Natural killer cell (primary cell): ENCODE results near the gene IL4I1. TPM values are rescaled to one million over a fixed set of nuclear protein-coding genes. Genes with fewer than 3 reads are reported as not detected.
A peak's percentile ranks its signal among the peaks of the same experiment; 100 is the strongest.

Experiments used
- ATAC-seq, 3 donors: fragments of 150-1000 bp in 2 of 3; fragments of 200-7000 bp in 1 of 3; cut with Tn5 transposase; 1 replicate in 1 of 3; 2 replicates in 2 of 3; pipeline ENCODE4 v1.10.0; 2021; ENCODE audit warnings: mild to moderate bottlenecking in 2 of 3, moderate library complexity in 2 of 3
- DNase-seq, 2 donors: peaks; one replicate each; pipeline versions ENCODE4 v3.0.0 to v3.0.0-alpha.2; 2013 to 2021; ENCODE audit warnings: mixed read lengths in 1 of 2
- H3K27ac ChIP-seq: one replicate; pipeline ENCODE4 v1.5.1; 2013; ENCODE audit warnings: mild to moderate bottlenecking, low read length
- H3K27me3 ChIP-seq: one replicate; pipeline ENCODE4 v1.6.1; 2013; ENCODE audit warnings: low read length; ENCODE audit not compliant: control insufficient read depth, insufficient read depth
- H3K36me3 ChIP-seq: one replicate; pipeline ENCODE4 v1.6.1; 2013; ENCODE audit warnings: low read length; ENCODE audit not compliant: control insufficient read depth, insufficient read depth
- H3K4me1 ChIP-seq: one replicate; pipeline ENCODE4 v1.6.1; 2013; ENCODE audit warnings: low read length; ENCODE audit not compliant: control insufficient read depth, insufficient read depth
- H3K4me3 ChIP-seq: one replicate; pipeline ENCODE4 v1.5.1; 2013; ENCODE audit warnings: low read length
- H3K9me3 ChIP-seq: one replicate; pipeline ENCODE4 v1.6.1; 2013; ENCODE audit warnings: low read length; ENCODE audit not compliant: control insufficient read depth, insufficient read depth
- H3K27ac Mint-ChIP-seq, 2 donors: one replicate each; pipeline ENCODE4 v1.8.0; 2022; ENCODE audit warnings: mild to moderate bottlenecking in 2 of 2, mixed read lengths in 2 of 2, moderate library complexity in 1 of 2
- H3K27me3 Mint-ChIP-seq, 2 donors: one replicate each; pipeline ENCODE4 v1.8.0; 2022; ENCODE audit warnings: low read depth in 2 of 2, mixed read lengths in 2 of 2
- H3K36me3 Mint-ChIP-seq: one replicate; pipeline ENCODE4 v1.8.0; 2022; ENCODE audit warnings: mixed read lengths
- H3K4me1 Mint-ChIP-seq, 2 donors: one replicate each; pipeline ENCODE4 v1.8.0; 2022; ENCODE audit warnings: mixed read lengths in 2 of 2
- H3K4me3 Mint-ChIP-seq: one replicate; pipeline ENCODE4 v1.8.0; 2022; ENCODE audit warnings: mild to moderate bottlenecking, moderate library complexity, mixed read lengths
- H3K9me3 Mint-ChIP-seq, 2 donors: one replicate each; pipeline ENCODE4 v1.8.0; 2022; ENCODE audit warnings: mixed read lengths in 2 of 2
- CTCF ChIP-seq: fragments of 200-600 bp; IDR thresholded peaks from one replicate; pipeline ENCODE4 v1.8.0; 2022; ENCODE audit warnings: antibody characterized with exemption
- WGBS: methylation state at CpG from one replicate; pipeline ENCODE4 v1.1.7; 2013; ENCODE audit warnings: missing lambda C conversion rate; ENCODE audit not compliant: insufficient coverage; 5-methylcytosine and 5-hydroxymethylcytosine counted together
- intact Hi-C: fragments of 100-400 bp; cut with micrococcal nuclease; formaldehyde crosslinking; loops from one replicate; pipeline ENCODE4 v1.14.2; 2022
- total RNA-seq, 4 donors: library from RNA; stranded (reverse); fragments of 120-200 nt in 1 of 4; gene quantifications; one replicate each; pipeline versions ENCODE4 v1.2.3 to v1.2.4, GENCODE V29; 2013 to 2022

IL4I1 gene
- total RNA-seq, 3 donors from 2014 or later (not counting 1 experiment from before 2014, with no cell fraction given), result 3.0 to 3.8 (median 3.4) TPM

- no peak overlapping the region for H3K4me3 ChIP-seq
- ATAC-seq (no peak), DNase-seq (no peak)
- H3K27me3 ChIP-seq, result no peaks in the 10 kb centered on the region
- no peak overlapping the region for H3K4me3 Mint-ChIP-seq
- H3K36me3 Mint-ChIP-seq, result no peaks in the 10 kb centered on the region
- H3K27ac ChIP-seq, result no peak overlapping the region
- peaks cover 22% of the 10 kb centered on the region for H3K4me1 ChIP-seq
- no peaks in the 10 kb centered on the region for H3K27me3 Mint-ChIP-seq
- TF ChIP-seq CTCF, result no peak
- H3K9me3 ChIP-seq, result no peaks in the 10 kb centered on the region
- no peaks in the 10 kb centered on the region for H3K9me3 Mint-ChIP-seq
- H3K36me3 ChIP-seq, result peaks cover 47% of the 10 kb centered on the region
- intact Hi-C loops, result loop anchor here (5.0 kb wide), 1 partner anchor 392 kb away; the partner anchor contains the start of gene RPL13A
- 92% methylated on average over 12 of the region's 12 CpGs for WGBS
- peaks cover 22 to 26% of the 10 kb centered on the region in 2 donors for H3K4me1 Mint-ChIP-seq
- H3K27ac Mint-ChIP-seq, result no peak overlapping the region
Observed at GRCh38 chr19:49879243-49879963, 17.3 kb downstream of the IL4I1 start.

DNA sequence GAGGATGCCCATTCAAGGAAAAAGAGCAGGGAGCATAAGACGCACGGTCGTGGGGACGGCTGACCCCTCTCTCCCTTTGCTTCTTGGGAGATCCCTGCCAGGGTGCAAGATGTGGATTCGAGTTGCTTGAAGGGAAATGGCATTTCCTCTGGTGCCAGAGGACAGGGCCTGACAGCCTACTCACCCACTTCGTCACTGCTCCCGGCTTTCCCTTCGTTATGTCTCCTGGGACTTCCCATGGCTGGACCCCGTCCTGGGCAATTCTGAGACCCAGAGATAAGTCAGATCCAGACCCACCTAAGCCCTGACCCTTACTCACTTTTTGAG, 18.0 kb downstream of the IL4I1 start:
- no peak for TF ChIP-seq CTCF
- DNase-seq (no peak), ATAC-seq (no peak)
- H3K4me3 ChIP-seq, result no peak overlapping the region
- intact Hi-C loops, result loop anchor here (5.0 kb wide), 1 partner anchor 391 kb away; the partner anchor contains the start of gene RPL13A
- H3K9me3 ChIP-seq, result no peaks in the 10 kb centered on the region
- H3K27ac Mint-ChIP-seq, result no peak overlapping the region
- no peak overlapping the region for H3K4me3 Mint-ChIP-seq
- peaks cover 22 to 26% of the 10 kb centered on the region in 2 donors for H3K4me1 Mint-ChIP-seq
- H3K27me3 Mint-ChIP-seq, result no peaks in the 10 kb centered on the region
- peaks cover 43% of the 10 kb centered on the region for H3K36me3 ChIP-seq
- no peaks in the 10 kb centered on the region for H3K27me3 ChIP-seq
- no peaks in the 10 kb centered on the region for H3K9me3 Mint-ChIP-seq
- WGBS, result 93% methylated on average over 9 of the region's 9 CpGs
- peaks cover 22% of the 10 kb centered on the region for H3K4me1 ChIP-seq
- no peak overlapping the region for H3K27ac ChIP-seq
- H3K36me3 Mint-ChIP-seq, result no peaks in the 10 kb centered on the region

DNA sequence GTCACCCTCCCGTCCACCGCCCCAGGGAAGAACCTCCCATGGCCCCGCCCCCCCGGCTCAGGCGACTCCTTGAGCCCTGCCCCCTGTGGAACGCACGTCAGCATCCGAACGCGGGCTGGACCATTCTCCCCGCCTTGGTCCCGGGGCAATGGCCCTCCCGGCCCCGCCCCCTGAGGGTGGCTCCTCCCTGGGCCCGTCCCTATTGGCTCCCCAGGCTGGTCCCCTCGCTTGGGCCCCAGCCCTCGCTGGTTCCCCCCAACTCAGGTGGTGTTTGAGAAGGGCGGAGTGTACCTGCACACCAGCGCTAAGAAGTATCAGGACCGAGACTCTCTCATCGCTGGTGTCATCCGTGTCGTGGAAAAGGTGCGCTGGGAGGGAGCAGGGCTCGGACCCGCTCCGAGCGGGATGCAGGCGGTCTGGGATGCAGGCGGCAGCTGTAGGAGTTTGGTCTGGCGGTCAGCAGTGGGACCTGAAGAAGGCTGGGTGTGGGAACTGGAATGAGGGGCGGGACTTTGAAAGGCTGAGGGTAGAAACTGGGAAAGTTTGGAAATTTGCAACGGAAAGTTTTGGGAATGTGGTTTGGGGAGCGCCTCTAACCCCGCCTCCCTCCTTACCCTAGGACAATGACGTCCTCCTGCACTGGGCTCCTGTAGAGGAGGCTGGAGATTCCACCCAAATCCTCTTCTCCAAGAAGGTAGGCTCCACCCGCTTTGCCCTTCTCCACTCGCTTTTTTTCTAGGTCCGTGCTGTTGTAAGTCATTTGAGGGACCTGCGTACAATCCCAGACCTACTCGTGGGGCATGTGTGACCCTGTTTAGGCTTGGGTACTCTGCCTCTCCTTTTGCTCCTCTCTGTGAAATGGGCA, 18.6 kb downstream of the IL4I1 start:
- no peaks in the 10 kb centered on the region for H3K36me3 Mint-ChIP-seq
- TF ChIP-seq CTCF, result no peak
- peak overlapping the region; percentile 57 for H3K4me3 ChIP-seq

More for the DNA sequence above, 18.6 kb downstream of the IL4I1 start:
- WGBS, result 14% methylated on average over 39 of the region's 41 CpGs
- ATAC-seq, result peak; percentile 61 to 79 (median 63)
- Mint-ChIP-seq H3K4me1 (peaks cover 22 to 26% of the 10 kb centered on the region in 2 donors), H3K9me3 (no peaks in the 10 kb centered on the region), H3K27ac (no peak overlapping the region), H3K27me3 (no peaks in the 10 kb centered on the region), H3K4me3 (no peak overlapping the region)
- DNase-seq, result peak; percentile 96 to 98
- peak overlapping the region; percentile 99 for H3K27ac ChIP-seq
- no peaks in the 10 kb centered on the region for H3K27me3 ChIP-seq
- intact Hi-C loops, result loop anchor here (1.0 to 5.0 kb wide), 8 partner anchors 9 to 425 kb away; partner anchors contain the start of genes ALDH16A1, ATF5, FUZ and IL4I1
- H3K36me3 ChIP-seq, result peaks cover 37% of the 10 kb centered on the region
- no peaks in the 10 kb centered on the region for H3K9me3 ChIP-seq
- H3K4me1 ChIP-seq, result peaks cover 22% of the 10 kb centered on the region
